Smooth muscle cell of the brain vasculature (primary cell): ENCODE measurements around the gene ATG14.
"Not testable (repeated sequence)": the region's sequence is repeated elsewhere in the genome, so short reads cannot be mapped to it uniquely, and the experiment has no call there.

Experiments
- DNase-seq: peaks from one replicate; pipeline ENCODE4 v3.0.0-alpha.2; 2012; ENCODE audit warnings: low read depth, low spot score

ATG14 gene

GRCh38 chr14:55411426-55412389, at the start of gene ATG14:
Gene ATG14 (minus strand): TSS chr14:55411830. CDS start chr14:55411822, 8 bp downstream.
- DNase-seq = peak; percentile 45

- DNase-seq = no peak
Observed at GRCh38 chr14:55458800-55459515, 47.3 kb upstream of the ATG14 start.

- DNase-seq = no peak
Observed at GRCh38 chr14:55457496-55457895, 45.9 kb upstream of the ATG14 start.

GRCh38 chr14:55456411-55456810, 44.8 kb upstream of the ATG14 start:
- DNase-seq = not testable (repeated sequence)

GRCh38 chr14:55454264-55455002, 42.8 kb upstream of the ATG14 start:
- DNase-seq = no peak

GRCh38 chr14:55451950-55452349, 40.3 kb upstream of the ATG14 start:
- no peak for DNase-seq

- no peak for DNase-seq
Observed at GRCh38 chr14:55451398-55451797, 39.8 kb upstream of the ATG14 start.

GRCh38 chr14:55450987-55451386, 39.4 kb upstream of the ATG14 start:
- no peak for DNase-seq

GRCh38 chr14:55450539-55450938, 38.9 kb upstream of the ATG14 start:
- DNase-seq = no peak

GRCh38 chr14:55450124-55450523, 38.5 kb upstream of the ATG14 start:
- DNase-seq = no peak

- no peak for DNase-seq
Observed at GRCh38 chr14:55449116-55449515, 37.5 kb upstream of the ATG14 start.

- DNase-seq = no peak
Observed at GRCh38 chr14:55448141-55448614, 36.5 kb upstream of the ATG14 start.

- no peak for DNase-seq
Observed at GRCh38 chr14:55446833-55447232, 35.2 kb upstream of the ATG14 start.

- peak; percentile 59 for DNase-seq
Observed at GRCh38 chr14:55446127-55446736, 34.6 kb upstream of the ATG14 start.

- no peak for DNase-seq
Observed at GRCh38 chr14:55441286-55441685, 29.7 kb upstream of the ATG14 start.

- DNase-seq = no peak
Observed at GRCh38 chr14:55440385-55440784, 28.8 kb upstream of the ATG14 start, which contains the start of gene TBPL2. Gene TBPL2 (minus strand): TSS chr14:55440616. CDS start chr14:55440449, 167 bp downstream.

- no peak for DNase-seq
Observed at GRCh38 chr14:55438066-55438683, 26.5 kb upstream of the ATG14 start.

- DNase-seq = no peak
Observed at GRCh38 chr14:55436931-55437330, 25.3 kb upstream of the ATG14 start.

- DNase-seq = no peak
Observed at GRCh38 chr14:55436519-55436918, 24.9 kb upstream of the ATG14 start.

GRCh38 chr14:55434805-55435174, 23.2 kb upstream of the ATG14 start:
- no peak for DNase-seq
